ENCODE results near the gene ARL14.

ARL14 gene

DNA sequence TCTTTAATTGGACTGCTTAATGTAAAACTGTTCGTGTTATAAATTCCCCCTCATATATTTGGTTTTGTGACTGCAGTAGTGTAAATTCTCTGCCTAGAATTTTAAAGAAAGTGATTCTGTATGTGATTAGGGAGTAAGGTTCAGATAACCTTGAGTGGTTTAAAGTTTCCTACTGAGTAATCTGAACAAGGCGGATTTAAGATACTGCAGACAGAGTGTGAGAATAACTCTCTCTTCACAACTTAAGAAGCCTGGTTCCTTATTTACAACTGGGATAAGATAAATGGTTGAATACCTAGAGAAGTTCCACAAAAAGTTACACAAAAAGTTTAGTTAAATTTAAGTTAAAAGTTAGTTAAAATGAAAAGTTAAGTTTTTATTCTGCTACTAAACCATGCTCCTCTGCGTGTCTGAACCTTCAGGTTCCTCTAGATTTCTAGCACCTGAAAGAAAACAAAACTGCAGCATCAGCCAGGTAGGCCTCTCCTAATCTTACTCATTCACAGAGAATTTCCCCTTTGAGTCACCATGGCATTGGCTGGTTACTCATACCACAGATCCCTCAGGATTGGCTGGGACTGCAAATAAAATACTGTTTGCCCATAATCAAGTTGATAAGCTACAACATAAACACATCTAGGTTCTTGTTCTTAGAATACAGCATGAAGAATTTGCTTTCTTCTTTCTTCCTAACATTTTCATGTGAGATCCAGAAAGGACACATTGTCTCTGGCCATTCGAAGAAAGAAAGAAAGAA lies at the start of gene ARL14:
Gene ARL14 (plus strand): TSS at position 614 of the 757 bp plus-strand sequence. CDS start 187 bp downstream, outside the sequence.
- DNase-seq (ENCODE audit: low read depth in 1 of 2, low spot score in 1 of 2) = no peak

DNA sequence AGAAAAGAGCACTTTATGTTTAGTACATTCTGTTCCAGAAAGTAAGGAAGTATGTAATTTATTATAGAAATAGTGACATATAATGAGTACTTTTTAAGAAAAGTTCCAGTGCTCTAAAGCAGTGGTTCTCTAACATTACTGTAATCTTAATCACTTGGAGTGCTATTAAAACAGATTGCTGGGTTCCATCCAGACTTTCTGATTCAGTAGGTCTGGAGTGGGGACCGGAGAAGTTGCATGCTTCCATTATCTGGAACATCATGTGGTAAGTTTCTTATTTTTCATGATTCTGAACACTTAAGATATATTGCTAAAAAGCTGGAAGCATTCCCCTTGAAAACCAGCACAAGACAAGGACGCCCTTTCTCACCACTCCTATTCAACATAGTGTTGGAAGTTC lies 47.5 kb upstream of the ARL14 start:
- no peak for DNase-seq (ENCODE audit: low read depth in 1 of 2, low spot score in 1 of 2)

DNA sequence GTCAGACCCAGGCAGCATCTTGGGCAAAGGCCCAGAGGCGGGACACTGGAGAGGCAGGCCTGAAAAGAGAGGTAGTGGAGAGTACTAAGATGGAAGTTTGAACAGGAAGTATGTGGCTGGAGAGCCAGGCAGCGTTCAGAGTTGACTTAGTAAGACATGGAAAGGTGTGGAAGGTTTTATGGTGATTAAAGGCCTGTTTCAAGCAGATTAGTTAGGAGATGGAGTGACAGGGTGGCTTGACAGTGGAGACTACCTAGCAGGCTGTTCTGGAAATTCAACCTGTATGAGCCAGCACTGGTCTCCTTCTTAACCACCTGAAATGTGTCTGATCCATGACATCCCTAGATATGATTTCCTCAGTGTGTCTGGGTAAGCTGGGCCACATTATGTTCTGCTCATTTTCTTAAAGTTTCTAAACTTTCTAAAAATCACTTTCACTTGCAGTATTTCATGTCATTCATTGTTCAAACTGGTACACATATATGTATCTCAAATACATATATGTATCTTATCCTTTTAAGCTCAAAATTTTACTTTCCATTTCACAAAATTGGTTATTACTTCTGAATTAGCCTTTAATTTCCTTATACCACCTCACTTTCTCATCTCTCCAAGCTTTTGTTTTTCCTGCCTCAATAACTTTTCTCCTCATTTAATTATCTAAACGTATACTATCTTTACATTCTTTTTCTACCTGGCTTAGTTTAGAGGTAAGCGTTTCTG lies 43.4 kb upstream of the ARL14 start:
- DNase-seq (ENCODE audit: low read depth in 1 of 2, low spot score in 1 of 2) = no peak

DNA sequence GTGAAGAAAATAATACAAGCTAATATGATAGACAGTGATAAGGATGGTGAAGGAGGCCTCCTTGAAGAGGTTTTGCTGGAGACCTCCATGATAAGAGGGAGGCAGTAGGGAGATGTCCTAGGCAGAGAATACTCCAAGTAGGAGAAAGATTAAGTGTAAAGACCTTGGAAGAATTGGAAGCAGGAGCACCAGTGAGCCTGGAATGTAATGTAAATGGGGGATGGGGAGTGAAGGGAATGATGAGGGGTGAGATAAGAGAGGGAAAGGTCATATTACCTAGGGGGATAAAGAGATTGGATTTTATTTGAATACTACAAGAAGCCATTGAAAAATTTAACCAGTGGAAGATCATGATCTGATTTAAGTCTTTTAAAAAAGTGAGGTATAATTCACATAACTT lies 41.7 kb upstream of the ARL14 start:
- DNase-seq (ENCODE audit: low read depth in 1 of 2, low spot score in 1 of 2) = no peak

DNA sequence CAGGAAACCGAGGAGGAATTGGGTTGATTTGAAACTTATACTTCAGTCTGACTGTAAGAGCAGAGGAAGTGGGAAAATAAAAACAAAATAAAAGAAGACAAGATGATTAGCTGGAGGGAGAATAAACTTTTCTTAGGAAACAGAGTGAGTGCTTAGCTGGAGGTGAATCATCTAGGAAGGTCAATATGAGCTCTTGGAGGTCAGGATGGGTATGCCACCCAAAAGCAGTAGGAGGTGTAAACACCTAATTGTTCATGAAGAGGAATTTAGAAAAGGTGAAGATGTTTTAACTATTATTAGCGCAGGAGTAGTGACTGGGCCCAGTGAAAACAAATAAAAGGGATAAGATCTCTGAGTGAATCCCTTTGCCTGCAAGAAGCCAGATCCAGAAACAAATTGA lies 39.9 kb upstream of the ARL14 start:
- no peak for DNase-seq (ENCODE audit: low read depth in 1 of 2, low spot score in 1 of 2)

DNA sequence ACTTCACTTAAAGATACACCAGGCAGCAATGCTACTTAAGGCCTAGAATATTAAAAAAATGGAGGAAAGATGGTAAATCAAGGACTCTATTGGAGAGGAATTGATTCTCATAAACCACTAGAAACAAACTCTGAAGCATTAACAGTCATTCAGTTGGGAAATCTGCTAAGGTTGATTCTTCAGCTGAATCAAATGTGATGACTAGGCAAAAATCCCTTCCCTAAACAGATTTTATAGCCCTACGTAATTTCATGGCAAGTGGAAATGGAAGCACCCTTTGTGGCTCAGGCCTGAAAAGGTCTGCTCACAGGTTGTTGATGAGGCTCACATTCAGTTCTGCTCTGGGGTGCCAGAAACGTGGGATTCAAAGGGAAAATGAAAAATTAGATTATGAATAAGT lies 38.8 kb upstream of the ARL14 start:
- DNase-seq (ENCODE audit: low read depth in 1 of 2, low spot score in 1 of 2) = no peak

DNA sequence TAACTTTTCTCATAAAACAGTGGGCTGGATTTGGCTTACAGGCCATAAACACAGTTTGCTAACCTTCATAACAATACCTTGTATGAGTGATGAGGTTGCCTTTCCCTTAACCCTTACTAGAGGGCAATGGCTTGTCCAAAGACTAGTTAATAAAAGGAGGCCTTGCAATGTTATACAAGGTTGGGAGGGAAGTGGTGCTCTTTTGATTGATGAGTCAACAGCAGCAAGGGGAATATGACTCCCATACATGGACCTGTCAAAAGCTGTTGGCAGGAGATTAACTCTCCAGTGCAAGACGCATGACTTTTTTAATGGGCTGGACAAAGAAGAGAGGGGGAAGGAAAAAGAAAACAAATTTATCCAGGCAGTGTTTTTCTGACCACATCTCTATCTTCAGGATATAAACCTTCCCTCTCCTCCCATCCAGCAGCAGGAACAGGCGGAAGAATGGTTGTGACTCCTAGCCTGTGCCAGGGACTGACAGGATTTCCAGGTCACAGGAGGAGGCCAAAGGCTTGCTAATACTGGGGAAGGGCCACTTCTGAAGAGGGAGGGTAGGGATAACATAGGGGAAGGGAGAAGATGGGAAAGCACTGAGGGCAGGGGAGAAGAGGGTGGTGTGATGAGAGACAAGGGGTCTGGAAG lies 35.2 kb upstream of the ARL14 start:
- no peak for DNase-seq (ENCODE audit: low read depth in 1 of 2, low spot score in 1 of 2)

DNA sequence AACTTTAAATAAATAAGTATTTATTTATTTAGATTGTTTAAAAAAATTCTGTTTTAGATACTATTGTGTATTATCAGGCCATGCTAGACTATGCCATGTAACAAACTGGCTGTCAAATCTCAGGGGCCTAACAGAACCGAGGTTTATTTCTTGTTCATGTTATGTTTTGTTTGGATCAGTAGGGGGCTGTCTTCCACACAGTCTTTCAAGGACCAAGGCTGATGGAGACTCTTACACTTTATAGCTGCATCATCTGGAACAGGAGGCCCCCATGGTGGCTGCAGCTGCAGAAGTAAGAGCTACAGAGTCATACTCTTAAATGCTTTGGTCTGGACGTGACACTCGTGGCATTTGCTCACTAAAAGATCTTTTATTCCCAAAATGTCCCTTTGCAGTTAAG lies 33.0 kb upstream of the ARL14 start:
- DNase-seq (ENCODE audit: low read depth in 1 of 2, low spot score in 1 of 2) = no peak

DNA sequence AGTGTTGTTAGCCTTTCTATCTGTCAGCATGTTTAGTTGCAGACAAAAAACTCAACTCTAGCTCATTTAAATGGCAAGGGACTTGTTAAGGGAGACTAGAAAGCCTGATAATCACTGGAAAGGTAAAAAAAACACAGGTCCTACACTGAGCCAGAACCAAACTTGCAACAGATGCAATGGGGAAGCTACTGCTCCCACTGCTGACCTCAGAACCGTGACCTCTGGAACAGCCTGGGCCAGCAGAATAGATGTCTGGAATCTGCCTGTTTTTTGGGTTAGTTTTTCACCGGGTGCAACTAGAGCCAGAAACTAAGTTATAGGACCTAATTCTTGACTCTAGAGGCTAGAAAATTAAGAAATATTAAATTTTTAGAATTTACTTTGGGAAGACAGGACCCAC lies 32.5 kb upstream of the ARL14 start:
- DNase-seq (ENCODE audit: low read depth in 1 of 2, low spot score in 1 of 2) = no peak

DNA sequence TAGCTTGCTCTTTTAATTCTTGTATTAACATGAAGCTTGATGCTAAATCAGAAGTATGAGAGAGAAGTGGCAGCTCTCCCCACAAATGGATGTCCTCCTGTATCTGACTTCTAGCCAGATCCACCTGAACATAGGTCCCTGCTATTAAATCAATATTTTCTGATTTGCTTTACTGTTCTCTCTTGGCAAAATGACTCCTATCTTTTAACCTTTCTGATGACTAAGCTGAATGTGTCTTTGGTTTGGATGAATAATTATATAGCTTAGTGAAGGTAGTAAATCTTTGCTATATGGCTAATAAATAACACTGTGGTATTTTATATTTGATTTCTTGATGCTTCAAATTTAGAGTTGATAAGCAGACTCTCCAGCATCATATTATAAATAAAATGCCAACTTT lies 28.3 kb upstream of the ARL14 start:
- DNase-seq (ENCODE audit: low read depth in 1 of 2, low spot score in 1 of 2) = no peak

DNA sequence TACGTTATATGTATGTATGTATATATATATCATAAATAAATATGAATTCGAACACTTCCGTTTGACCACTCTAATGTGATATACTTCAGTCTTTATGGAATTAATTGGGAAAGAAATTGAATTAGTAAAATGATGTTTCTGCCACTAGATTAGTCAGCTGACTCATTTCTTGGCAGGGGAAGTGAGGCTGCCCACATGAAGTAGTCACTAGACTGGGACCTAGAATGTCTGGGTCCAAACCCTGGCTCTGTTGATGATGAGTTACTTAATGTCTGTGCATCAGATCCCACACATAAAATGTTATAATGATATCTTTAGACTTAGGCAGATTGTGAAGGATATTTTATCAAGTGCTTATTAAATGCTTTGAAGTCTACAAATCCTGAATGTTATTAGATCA lies 27.4 kb upstream of the ARL14 start:
- DNase-seq (ENCODE audit: low read depth in 1 of 2, low spot score in 1 of 2) = no peak

DNA sequence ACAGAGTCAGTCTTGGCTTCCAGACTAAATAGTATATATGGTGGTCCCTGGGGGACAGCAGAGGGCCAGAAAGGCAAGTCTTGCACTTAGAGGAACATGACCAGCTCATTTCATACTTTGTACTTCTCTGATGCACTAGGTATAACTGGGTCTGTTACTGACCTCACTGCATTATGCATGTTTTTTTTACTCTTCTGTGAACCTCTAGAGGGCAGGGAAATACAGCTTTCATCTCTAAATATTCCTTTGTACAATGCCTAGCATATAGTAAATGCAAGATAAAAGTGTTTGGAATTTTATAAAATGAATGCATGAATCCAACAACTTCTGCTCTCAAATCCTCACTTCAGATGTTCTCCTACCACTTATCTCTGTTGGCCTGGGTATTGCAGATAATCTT lies 23.4 kb upstream of the ARL14 start:
- DNase-seq (ENCODE audit: low read depth in 1 of 2, low spot score in 1 of 2) = no peak

DNA sequence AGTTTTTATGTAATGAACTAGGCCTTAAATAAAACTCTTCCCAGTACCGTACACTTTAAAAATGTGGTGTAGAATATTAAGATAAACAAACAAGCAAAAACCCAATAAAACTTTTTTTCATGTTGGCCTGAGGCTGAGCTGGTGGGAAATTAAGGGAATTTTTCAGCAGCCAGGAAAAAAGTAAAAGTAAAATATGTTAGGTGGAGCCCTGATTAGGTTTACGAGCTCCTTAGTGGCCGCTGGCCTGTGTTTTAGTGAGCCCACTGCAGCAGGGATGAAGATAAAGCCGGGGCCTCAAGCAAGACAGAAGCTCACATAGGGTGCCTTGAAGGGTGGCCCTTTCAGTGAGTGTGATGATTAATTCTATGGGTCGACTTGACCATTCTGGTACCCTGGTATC lies 16.1 kb upstream of the ARL14 start:
- no peak for DNase-seq (ENCODE audit: low read depth in 1 of 2, low spot score in 1 of 2)

DNA sequence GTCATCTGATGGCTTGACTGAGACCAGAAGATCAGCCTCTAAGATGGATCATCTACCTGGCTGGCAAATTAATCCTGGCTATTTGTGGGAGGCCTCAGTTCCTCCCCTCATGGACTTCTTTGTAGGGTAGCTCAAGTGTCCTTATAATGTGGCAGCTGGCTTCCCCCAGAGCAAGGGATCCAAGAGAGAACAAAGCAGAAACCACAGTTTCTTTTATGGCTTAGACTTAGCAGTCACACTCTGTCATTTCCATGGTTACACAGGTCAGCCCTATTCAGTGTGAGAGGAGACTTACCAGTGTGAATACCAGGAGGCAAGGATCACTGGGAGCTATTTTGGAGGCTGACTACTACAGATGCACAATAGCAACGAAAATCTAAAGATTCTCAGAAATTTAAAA lies 15.3 kb upstream of the ARL14 start:
- DNase-seq (ENCODE audit: low read depth in 1 of 2, low spot score in 1 of 2) = no peak

DNA sequence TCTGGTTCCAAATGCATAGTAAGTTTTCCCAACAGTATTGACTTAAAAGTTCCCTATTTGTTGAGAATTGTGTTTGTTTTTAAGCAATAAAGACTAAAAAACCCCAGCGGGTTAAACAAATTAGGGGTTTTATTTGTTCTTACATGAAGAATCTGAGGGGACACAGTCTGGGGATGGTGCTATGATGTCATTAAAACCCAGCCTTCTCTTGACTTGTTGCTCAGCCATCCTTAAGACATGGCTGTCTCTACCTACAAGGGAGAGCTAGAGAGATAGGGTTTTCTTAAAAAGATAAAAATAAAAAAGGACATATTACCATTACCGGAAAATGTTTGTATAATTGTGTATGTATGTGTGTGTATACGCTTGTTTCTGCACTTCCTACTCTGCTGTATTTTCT lies 11.7 kb upstream of the ARL14 start:
- DNase-seq (ENCODE audit: low read depth in 1 of 2, low spot score in 1 of 2) = no peak

DNA sequence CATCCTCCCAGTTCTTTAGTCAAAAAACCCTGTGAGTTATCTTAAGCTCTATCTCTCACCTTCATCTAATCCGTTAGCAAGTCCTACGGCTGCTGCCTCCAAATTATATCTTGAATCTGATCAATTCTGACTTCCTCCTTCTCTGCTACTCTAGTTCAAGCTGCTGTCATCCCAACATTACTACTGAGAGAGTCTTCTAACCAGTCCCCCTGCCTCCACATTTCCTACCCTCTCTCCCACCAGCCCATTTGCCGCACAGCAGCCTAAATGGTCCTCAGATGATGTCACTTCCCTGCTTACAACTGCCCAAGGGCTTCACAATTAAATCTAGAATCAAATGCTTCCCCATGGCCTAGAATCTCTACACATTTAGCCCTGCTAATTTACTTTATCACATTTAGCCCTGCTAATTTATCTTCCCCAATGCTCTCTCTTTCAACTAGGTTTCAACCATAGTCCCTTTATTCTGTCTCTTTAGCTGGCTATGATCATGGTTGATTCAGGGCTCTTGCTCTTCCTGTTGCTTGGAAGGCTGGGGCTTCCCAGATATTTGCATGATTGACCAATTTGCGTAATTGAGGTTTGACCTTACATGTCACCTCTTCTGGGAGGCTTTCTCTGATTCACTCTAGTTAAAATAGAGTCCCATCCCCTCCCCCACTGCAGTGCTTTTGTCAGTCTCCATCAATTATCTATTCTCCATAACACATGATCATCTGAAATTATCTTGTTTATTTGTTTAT lies 11.0 kb upstream of the ARL14 start:
- no peak for DNase-seq (ENCODE audit: low read depth in 1 of 2, low spot score in 1 of 2)

DNA sequence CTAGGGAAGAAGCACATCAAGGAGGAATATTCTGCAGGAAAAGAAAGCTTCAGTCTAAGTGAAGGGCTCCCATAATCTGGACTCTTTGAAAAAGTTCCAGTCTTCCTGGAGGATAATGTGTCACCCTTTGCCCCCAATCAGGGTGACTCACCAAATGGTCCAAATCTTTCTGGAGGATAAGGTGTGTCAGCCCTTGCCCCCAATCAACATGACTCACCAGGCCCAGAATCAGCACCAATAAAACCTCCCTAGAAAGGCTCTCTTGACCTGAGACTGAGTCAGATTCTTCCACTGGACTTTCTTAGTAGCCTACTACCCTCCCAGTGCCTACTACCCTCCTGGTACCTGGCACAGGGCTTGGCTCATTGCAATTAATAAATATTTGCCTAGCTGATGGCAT lies 9.5 kb upstream of the ARL14 start:
- no peak for DNase-seq (ENCODE audit: low read depth in 1 of 2, low spot score in 1 of 2)

DNA sequence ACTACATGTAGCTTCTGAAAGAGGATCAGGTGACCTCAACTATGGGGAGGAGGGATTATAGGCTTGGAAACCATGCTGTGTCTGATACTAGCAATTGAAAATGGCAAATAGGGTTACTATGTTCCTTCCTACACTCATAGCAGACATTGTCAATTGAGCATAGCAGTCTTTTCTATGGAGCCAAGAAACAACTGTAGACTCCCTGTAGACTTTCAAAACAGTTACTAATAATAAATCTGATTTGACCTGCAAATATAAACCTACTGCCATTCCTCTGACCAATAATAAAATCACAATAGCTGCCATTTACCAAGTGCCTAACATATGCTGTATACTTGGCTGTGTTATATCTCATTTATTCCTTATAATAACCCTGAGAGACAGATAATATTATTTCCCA lies 8.5 kb upstream of the ARL14 start:
- no peak for DNase-seq (ENCODE audit: low read depth in 1 of 2, low spot score in 1 of 2)

DNA sequence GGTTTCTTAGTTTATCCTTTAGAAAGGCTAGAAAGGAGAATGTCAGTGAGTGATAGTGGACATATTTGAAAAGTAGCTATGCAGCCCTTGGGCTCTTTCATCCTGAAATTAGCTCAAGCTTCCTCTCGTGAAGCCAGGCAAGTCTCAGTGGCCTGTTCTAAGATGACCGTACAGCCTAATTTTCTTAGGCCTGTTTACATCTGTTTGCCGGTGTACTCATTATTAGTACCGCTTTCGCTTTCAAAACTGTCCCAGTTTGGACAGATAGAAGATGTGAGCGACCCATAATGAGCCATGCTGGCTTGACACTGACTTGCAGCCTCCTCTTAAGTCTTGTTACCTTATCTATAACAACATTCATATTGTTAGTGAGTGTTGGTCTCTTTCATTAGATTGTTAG lies 5.7 kb upstream of the ARL14 start:
- no peak for DNase-seq (ENCODE audit: low read depth in 1 of 2, low spot score in 1 of 2)

DNA sequence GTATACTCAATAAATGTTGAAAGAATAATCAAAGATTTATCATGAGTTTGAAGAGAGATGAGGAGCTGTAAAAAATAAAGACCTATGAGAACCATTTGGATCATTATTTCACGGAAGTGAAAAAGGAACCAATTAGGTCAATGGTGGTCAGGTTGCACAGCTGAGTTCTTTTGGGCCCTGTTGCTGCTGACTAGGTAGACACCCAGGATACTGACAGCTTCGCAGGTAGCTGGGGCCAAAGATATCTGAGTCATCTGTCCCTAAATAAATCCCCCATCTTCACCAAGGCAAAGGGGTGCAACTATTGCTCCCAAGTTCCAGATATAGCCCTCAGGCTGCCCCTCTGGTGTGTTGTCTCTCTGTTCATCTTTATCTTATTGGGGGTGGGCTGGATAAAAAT lies 5.0 kb upstream of the ARL14 start:
- DNase-seq (ENCODE audit: low read depth in 1 of 2, low spot score in 1 of 2) = no peak

DNA sequence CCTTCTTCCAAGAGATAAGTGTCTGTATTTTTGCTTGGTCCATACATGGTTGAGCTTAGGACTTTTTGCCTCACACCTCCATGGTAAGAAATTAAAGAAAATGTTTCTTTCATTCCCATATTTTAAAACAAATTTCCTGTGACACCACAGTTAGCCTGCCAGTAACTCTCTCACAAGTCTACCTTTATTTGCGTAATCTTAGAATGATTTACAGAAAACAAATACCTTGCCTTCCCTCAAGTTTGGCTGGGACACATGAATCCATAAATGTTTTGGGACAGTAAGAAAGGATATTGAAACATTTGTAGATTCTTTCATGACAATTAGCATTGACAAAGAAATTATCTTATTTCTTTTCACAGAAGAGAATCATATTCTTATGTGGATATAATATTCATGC lies 3.8 kb upstream of the ARL14 start:
- no peak for DNase-seq (ENCODE audit: low read depth in 1 of 2, low spot score in 1 of 2)
